ENCODE results near the gene TRPV4.

The TRPV4 gene

GRCh38 chr12:109752117-109753053, 80.8 kb downstream of the TRPV4 start:
- no peak overlapping the region for H3K27ac ChIP-seq
- H3K4me1 ChIP-seq (ENCODE audit: control insufficient read depth in 1 of 2, insufficient read depth in 1 of 2, low read depth in 1 of 2, low read length in 1 of 2): no peaks in the 10 kb centered on the region
- peaks cover 4% of the 10 kb centered on the region for H3K27me3 ChIP-seq
- no peaks in the 10 kb centered on the region for H3K9me3 ChIP-seq
- no peaks in the 10 kb centered on the region for H3K36me3 ChIP-seq
- no peak overlapping the region for H3K4me3 ChIP-seq (ENCODE audit: low read depth in 1 of 2, low read length in 1 of 2)
- TF ChIP-seq CTCF (IDR thresholded peaks at IDR 0.05): no peak

- Histone ChIP-seq H3K27ac (no peak overlapping the region), H3K4me1 (ENCODE audit: control insufficient read depth in 1 of 2, insufficient read depth in 1 of 2, low read depth in 1 of 2, low read length in 1 of 2) (no peaks in the 10 kb centered on the region), H3K4me3 (ENCODE audit: low read depth in 1 of 2, low read length in 1 of 2) (no peak overlapping the region), H3K27me3 (peaks cover 11% of the 10 kb centered on the region), H3K9me3 (no peaks in the 10 kb centered on the region), H3K36me3 (no peaks in the 10 kb centered on the region)
- TF ChIP-seq CTCF (IDR thresholded peaks at IDR 0.05): no peak
Measured at GRCh38 chr12:109744986-109745942, 87.9 kb downstream of the TRPV4 start.

- H3K27me3 ChIP-seq: peaks cover 17% of the 10 kb centered on the region
- H3K36me3 ChIP-seq: no peaks in the 10 kb centered on the region
- H3K27ac ChIP-seq: no peak overlapping the region
- H3K4me3 ChIP-seq (ENCODE audit: low read depth in 1 of 2, low read length in 1 of 2): no peak overlapping the region
- H3K4me1 ChIP-seq (ENCODE audit: control insufficient read depth in 1 of 2, insufficient read depth in 1 of 2, low read depth in 1 of 2, low read length in 1 of 2): no peaks in the 10 kb centered on the region
- no peaks in the 10 kb centered on the region for H3K9me3 ChIP-seq
- no peak for TF ChIP-seq CTCF (IDR thresholded peaks at IDR 0.05)
Measured at GRCh38 chr12:109744026-109744425, 89.2 kb downstream of the TRPV4 start.

GRCh38 chr12:109743076-109743910, 89.9 kb downstream of the TRPV4 start:
- Histone ChIP-seq H3K36me3 (no peaks in the 10 kb centered on the region), H3K4me3 (ENCODE audit: low read depth in 1 of 2, low read length in 1 of 2) (no peak overlapping the region), H3K27me3 (peaks cover 21% of the 10 kb centered on the region), H3K9me3 (no peaks in the 10 kb centered on the region), H3K4me1 (ENCODE audit: control insufficient read depth in 1 of 2, insufficient read depth in 1 of 2, low read depth in 1 of 2, low read length in 1 of 2) (no peaks in the 10 kb centered on the region), H3K27ac (no peak overlapping the region)
- no peak for TF ChIP-seq CTCF (IDR thresholded peaks at IDR 0.05)

Data from neutrophil (primary cell).